Stimulated activated CD8-positive, alpha-beta memory T cell treated with anti-CD3 and anti-CD28 coated beads, Interleukin-7, amount 100 ng/mL, for 24 hours (primary cell): ENCODE measurements around the gene PHRF1.
"Not testable (repeated sequence)": the region's sequence is repeated elsewhere in the genome, so short reads cannot be mapped to it uniquely, and the experiment has no call there.

ENCODE experiments used
- DNase-seq: peaks from one replicate; pipeline ENCODE4 v3.0.0-alpha.2; 2020; ENCODE audit warnings: low read depth

The PHRF1 gene

GRCh38 chr11:629237-629583 lies 52.9 kb downstream of the PHRF1 start:
- no peak for DNase-seq

- no peak for DNase-seq
These were observed 54.6 kb downstream of the PHRF1 start for GRCh38 chr11:630871-631270.

- no peak for DNase-seq
These were observed 59.8 kb downstream of the PHRF1 start for GRCh38 chr11:635945-636510.

GRCh38 chr11:636511-637332 lies 60.5 kb downstream of the PHRF1 start, which contains the start of gene DRD4:
TSS of gene DRD4 (plus strand) at chr11:637269. CDS start at chr11:637305, 36 bp downstream.
- DNase-seq: no peak

GRCh38 chr11:637333-637592 lies 61.0 kb downstream of the PHRF1 start:
- no peak for DNase-seq

GRCh38 chr11:637593-638521 lies 61.6 kb downstream of the PHRF1 start:
- DNase-seq: no peak

- no peak for DNase-seq
These were observed 62.5 kb downstream of the PHRF1 start for GRCh38 chr11:638631-639331.

- no peak for DNase-seq
These were observed 63.2 kb downstream of the PHRF1 start for GRCh38 chr11:639332-639955.

GRCh38 chr11:640021-640706 lies 63.9 kb downstream of the PHRF1 start:
- no peak for DNase-seq

- DNase-seq: no peak
These were observed 65.6 kb downstream of the PHRF1 start for GRCh38 chr11:641806-642370.

- DNase-seq: no peak
These were observed 67.1 kb downstream of the PHRF1 start for GRCh38 chr11:643366-643765.

GRCh38 chr11:643849-644738 lies 67.8 kb downstream of the PHRF1 start:
- no peak for DNase-seq

GRCh38 chr11:645536-645935 lies 69.3 kb downstream of the PHRF1 start:
- no peak for DNase-seq

- no peak for DNase-seq
These were observed 69.9 kb downstream of the PHRF1 start for GRCh38 chr11:646214-646613.

GRCh38 chr11:647672-648158 lies 71.4 kb downstream of the PHRF1 start:
- not testable (repeated sequence) for DNase-seq

- no peak for DNase-seq
These were observed 74.2 kb downstream of the PHRF1 start for GRCh38 chr11:650482-650881.

GRCh38 chr11:653136-653535 lies 76.9 kb downstream of the PHRF1 start:
- not testable (repeated sequence) for DNase-seq

GRCh38 chr11:653837-654236 lies 77.6 kb downstream of the PHRF1 start:
- DNase-seq: no peak

- DNase-seq: not testable (repeated sequence)
These were observed 78.2 kb downstream of the PHRF1 start for GRCh38 chr11:654444-654843.
